Measurements from ENCODE around the gene WDR70. TPM values are rescaled to one million over a fixed set of nuclear protein-coding genes. Genes with fewer than 3 reads are reported as not detected.

WDR70 gene
- total RNA-seq, 1 experiment from 2014 or later: 35.0 TPM

DNA sequence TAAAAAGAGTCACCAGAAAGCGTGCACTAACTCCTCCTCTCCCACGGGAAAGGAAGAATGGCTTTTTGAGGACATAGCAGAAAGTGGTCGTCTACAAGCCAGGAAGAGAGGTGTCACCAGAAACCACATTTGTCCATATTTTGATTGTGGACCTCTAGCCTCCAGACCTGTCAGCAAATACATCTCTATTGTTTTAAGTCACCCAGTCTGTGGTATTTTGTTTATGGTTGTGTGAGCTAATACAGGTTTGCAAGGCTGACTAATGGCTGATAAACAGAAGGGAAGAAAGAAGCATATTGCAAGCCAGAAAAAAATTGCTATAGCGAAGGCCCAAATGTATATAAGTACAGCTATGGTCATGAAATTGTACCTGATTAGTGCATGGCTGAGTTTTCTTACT, 21.4 kb downstream of the WDR70 start:
- Mint-ChIP-seq H3K27ac (no peak overlapping the region), H3K4me3 (no peak overlapping the region), H3K4me1 (peaks cover 3% of the 10 kb centered on the region; the same call in 1 of the 2 replicates), H3K27me3 (ENCODE audit: low read depth) (no peaks in the 10 kb centered on the region), H3K9me3 (no peaks in the 10 kb centered on the region), H3K36me3 (peaks cover 19% of the 10 kb centered on the region)
- no peak for DNase-seq (ENCODE audit: low spot score)
- ATAC-seq: no peak
- POLR2A ChIA-PET: interaction anchor here (0.6 to 0.7 kb wide), 3 partner anchors 176 to 1357 kb away, joined by 3 to 6 read pairs (median 4); no protein-coding TSS in a partner anchor
- TF ChIP-seq ESRRA (CRISPR knock-in tag; IDR thresholded peaks at IDR 0.05; ENCODE audit: borderline replicate concordance) (no peak), NR2C2 (CRISPR knock-in tag; IDR thresholded peaks at IDR 0.05) (no peak), ARID4B (CRISPR knock-in tag; IDR thresholded peaks at IDR 0.05; ENCODE audit: borderline replicate concordance) (no peak), JAZF1 (CRISPR knock-in tag; IDR thresholded peaks at IDR 0.05) (no peak), MYBL2 (CRISPR knock-in tag; IDR thresholded peaks at IDR 0.05) (no peak)
- CTCF ChIA-PET: interaction anchor here (0.6 to 3.3 kb wide), 2 partner anchors 13 to 1976 kb away, joined by 3 to 15 read pairs; no protein-coding TSS in a partner anchor

- H3K4me1 Mint-ChIP-seq: no peaks in the 10 kb centered on the region
- DNase-seq (ENCODE audit: low spot score) (no peak), ATAC-seq (no peak)
- H3K27ac Mint-ChIP-seq: no peak overlapping the region
- H3K4me3 Mint-ChIP-seq: no peak overlapping the region
- peaks cover 8% of the 10 kb centered on the region for H3K36me3 Mint-ChIP-seq
- H3K9me3 Mint-ChIP-seq: no peaks in the 10 kb centered on the region
- POLR2A ChIA-PET: interaction anchor here (1.0 kb wide), 1 partner anchor 42 kb away, joined by 3 read pairs; the partner anchor contains the start of gene NUP155
- CTCF ChIA-PET: interaction anchor here (0.6 to 2.4 kb wide), 30 partner anchors 12 to 787 kb away, joined by 3 to 24 read pairs (median 4); partner anchors contain the start of genes NUP155 and WDR70
- no peaks in the 10 kb centered on the region for H3K27me3 Mint-ChIP-seq (ENCODE audit: low read depth)
- TF ChIP-seq RELA (CRISPR knock-in tag; IDR thresholded peaks at IDR 0.05; ENCODE audit: borderline replicate concordance): no peak
- TF ChIP-seq ZNF232 (CRISPR knock-in tag; IDR thresholded peaks at IDR 0.05): no peak
- TF ChIP-seq, protein P1, sequence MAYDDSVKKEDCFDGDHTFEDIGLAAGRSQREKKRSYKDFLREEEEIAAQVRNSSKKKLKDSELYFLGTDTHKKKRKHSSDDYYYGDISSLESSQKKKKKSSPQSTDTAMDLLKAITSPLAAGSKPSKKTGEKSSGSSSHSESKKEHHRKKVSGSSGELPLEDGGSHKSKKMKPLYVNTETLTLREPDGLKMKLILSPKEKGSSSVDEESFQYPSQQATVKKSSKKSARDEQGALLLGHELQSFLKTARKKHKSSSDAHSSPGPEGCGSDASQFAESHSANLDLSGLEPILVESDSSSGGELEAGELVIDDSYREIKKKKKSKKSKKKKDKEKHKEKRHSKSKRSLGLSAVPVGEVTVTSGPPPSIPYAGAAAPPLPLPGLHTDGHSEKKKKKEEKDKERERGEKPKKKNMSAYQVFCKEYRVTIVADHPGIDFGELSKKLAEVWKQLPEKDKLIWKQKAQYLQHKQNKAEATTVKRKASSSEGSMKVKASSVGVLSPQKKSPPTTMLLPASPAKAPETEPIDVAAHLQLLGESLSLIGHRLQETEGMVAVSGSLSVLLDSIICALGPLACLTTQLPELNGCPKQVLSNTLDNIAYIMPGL (CRISPR knock-in tag; IDR thresholded peaks at IDR 0.05): no peak
- no peak for TF ChIP-seq ELF4 (CRISPR knock-in tag; IDR thresholded peaks at IDR 0.05; ENCODE audit: low read depth)
- no peak for TF ChIP-seq CTCF (IDR thresholded peaks at IDR 0.05)
- no peak for TF ChIP-seq OVOL2 (CRISPR knock-in tag; IDR thresholded peaks at IDR 0.05; ENCODE audit: borderline replicate concordance)
- no peak for TF ChIP-seq CREB1 (CRISPR knock-in tag; IDR thresholded peaks at IDR 0.05)
- TF ChIP-seq, protein P2, sequence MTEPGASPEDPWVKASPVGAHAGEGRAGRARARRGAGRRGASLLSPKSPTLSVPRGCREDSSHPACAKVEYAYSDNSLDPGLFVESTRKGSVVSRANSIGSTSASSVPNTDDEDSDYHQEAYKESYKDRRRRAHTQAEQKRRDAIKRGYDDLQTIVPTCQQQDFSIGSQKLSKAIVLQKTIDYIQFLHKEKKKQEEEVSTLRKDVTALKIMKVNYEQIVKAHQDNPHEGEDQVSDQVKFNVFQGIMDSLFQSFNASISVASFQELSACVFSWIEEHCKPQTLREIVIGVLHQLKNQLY (CRISPR knock-in tag; IDR thresholded peaks at IDR 0.05): no peak
- no peak for TF ChIP-seq HMGA2 (CRISPR knock-in tag; IDR thresholded peaks at IDR 0.05)
- TF ChIP-seq ZNF281 (CRISPR knock-in tag; IDR thresholded peaks at IDR 0.05): no peak
- no peak for TF ChIP-seq ZNF263 (CRISPR knock-in tag; IDR thresholded peaks at IDR 0.05; ENCODE audit: low read depth)
- TF ChIP-seq USF2 (CRISPR knock-in tag; IDR thresholded peaks at IDR 0.05): no peak
- TF ChIP-seq, protein P3, sequence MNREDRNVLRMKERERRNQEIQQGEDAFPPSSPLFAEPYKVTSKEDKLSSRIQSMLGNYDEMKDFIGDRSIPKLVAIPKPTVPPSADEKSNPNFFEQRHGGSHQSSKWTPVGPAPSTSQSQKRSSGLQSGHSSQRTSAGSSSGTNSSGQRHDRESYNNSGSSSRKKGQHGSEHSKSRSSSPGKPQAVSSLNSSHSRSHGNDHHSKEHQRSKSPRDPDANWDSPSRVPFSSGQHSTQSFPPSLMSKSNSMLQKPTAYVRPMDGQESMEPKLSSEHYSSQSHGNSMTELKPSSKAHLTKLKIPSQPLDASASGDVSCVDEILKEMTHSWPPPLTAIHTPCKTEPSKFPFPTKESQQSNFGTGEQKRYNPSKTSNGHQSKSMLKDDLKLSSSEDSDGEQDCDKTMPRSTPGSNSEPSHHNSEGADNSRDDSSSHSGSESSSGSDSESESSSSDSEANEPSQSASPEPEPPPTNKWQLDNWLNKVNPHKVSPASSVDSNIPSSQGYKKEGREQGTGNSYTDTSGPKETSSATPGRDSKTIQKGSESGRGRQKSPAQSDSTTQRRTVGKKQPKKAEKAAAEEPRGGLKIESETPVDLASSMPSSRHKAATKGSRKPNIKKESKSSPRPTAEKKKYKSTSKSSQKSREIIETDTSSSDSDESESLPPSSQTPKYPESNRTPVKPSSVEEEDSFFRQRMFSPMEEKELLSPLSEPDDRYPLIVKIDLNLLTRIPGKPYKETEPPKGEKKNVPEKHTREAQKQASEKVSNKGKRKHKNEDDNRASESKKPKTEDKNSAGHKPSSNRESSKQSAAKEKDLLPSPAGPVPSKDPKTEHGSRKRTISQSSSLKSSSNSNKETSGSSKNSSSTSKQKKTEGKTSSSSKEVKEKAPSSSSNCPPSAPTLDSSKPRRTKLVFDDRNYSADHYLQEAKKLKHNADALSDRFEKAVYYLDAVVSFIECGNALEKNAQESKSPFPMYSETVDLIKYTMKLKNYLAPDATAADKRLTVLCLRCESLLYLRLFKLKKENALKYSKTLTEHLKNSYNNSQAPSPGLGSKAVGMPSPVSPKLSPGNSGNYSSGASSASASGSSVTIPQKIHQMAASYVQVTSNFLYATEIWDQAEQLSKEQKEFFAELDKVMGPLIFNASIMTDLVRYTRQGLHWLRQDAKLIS (CRISPR knock-in tag; IDR thresholded peaks at IDR 0.05; ENCODE audit: borderline replicate concordance): no peak
Measured at GRCh38 chr5:37412515-37412914, 33.4 kb downstream of the WDR70 start.

All from WTC11 (cell line).